ENCODE data around the gene KCND3. TPM values are rescaled to one million over a fixed set of nuclear protein-coding genes. Genes with fewer than 3 reads are reported as not detected.

Gene KCND3
- total RNA-seq, 4 donors from 2014 or later = 0.35 to 4.1 (median 0.90) TPM

DNA sequence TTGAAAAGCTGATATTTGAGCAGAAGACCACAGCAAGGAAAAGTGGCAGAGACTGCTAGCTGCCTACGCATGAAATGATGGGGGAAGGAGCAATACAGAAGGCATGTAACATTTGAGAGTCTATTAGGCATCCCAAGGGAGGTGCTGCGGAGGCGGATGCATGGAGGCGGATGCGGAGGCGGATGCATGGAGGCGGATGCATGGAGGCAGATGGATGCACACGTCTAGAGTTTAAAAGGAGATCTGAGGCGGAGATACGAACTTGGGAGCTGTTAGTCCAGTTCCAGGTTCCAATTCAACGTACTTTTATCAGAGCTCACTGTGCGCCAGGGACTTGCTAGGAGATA lies 234.5 kb downstream of the KCND3 start:
- Histone ChIP-seq H3K4me3 (peak overlapping the region; percentile 67 to 88 (median 82)), H3K9me3 (no peaks in the 10 kb centered on the region), H3K36me3 (peaks cover 0 to 7% (median 0%) of the 10 kb centered on the region in 3 donors), H3K27me3 (no peaks in the 10 kb centered on the region), H3K27ac (peak overlapping the region; percentile 80 to 91 (median 86)), H3K4me1 (peaks cover 0 to 28% (median 2%) of the 10 kb centered on the region in 4 donors)
- TF ChIP-seq, protein P1, sequence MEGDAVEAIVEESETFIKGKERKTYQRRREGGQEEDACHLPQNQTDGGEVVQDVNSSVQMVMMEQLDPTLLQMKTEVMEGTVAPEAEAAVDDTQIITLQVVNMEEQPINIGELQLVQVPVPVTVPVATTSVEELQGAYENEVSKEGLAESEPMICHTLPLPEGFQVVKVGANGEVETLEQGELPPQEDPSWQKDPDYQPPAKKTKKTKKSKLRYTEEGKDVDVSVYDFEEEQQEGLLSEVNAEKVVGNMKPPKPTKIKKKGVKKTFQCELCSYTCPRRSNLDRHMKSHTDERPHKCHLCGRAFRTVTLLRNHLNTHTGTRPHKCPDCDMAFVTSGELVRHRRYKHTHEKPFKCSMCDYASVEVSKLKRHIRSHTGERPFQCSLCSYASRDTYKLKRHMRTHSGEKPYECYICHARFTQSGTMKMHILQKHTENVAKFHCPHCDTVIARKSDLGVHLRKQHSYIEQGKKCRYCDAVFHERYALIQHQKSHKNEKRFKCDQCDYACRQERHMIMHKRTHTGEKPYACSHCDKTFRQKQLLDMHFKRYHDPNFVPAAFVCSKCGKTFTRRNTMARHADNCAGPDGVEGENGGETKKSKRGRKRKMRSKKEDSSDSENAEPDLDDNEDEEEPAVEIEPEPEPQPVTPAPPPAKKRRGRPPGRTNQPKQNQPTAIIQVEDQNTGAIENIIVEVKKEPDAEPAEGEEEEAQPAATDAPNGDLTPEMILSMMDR (IDR thresholded peaks at IDR 0.05) = no peak
- TF ChIP-seq POLR2A (IDR thresholded peaks at IDR 0.05) = no peak
- DNase-seq = peak; percentile 44 to 73 (median 65)

DNA sequence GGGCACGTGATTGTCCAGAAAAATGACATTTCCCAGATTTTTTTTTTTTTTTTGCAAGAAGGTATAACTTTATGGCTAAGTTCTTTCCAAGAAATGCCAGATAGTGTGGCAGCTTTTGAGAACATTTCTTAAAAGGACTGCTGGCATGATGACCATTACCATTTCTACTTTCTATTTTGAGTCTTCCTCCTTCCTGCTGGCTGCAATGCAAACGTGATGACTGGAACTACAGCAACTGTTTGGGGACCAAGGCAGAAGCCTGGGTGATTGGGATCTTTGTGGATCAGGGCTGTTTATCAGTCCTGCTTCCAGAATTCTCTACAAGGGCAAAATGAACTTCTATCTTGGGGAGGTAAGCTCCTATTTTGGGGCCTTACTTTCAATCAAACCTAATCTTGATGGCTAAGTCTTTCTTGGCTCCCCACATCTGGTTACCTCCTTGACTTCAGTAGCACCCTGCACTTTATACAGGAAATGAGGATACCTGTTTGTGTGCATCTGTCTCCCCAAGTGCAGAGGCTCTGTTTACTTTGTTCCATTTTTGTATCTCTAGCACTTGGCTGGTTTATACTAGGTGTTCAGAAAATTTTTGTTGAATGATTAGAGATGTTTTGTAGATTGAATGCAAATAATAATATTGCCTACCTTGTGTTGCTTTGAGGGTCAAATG lies 237.4 kb downstream of the KCND3 start:
- Histone ChIP-seq H3K9me3 (no peaks in the 10 kb centered on the region), H3K4me1 (peaks cover 0 to 15% (median 2%) of the 10 kb centered on the region in 4 donors), H3K36me3 (no peaks in the 10 kb centered on the region), H3K27ac (no peak overlapping the region), H3K27me3 (no peaks in the 10 kb centered on the region), H3K4me3 (no peak overlapping the region)
- no peak for TF ChIP-seq POLR2A (IDR thresholded peaks at IDR 0.05)
- TF ChIP-seq, protein P1 (IDR thresholded peaks at IDR 0.05) = no peak
- no peak for DNase-seq

- no peaks in the 10 kb centered on the region for H3K27me3 ChIP-seq
- H3K4me1 ChIP-seq = peaks cover 0 to 7% (median 2%) of the 10 kb centered on the region in 4 donors
- no peaks in the 10 kb centered on the region for H3K36me3 ChIP-seq
- H3K4me3 ChIP-seq = no peak overlapping the region
- DNase-seq = no peak
- no peak for TF ChIP-seq POLR2A (IDR thresholded peaks at IDR 0.05)
- TF ChIP-seq, protein P1 (IDR thresholded peaks at IDR 0.05) = no peak
- H3K9me3 ChIP-seq = no peaks in the 10 kb centered on the region
- no peak overlapping the region for H3K27ac ChIP-seq
Observed at GRCh38 chr1:111750856-111751255, 238.6 kb downstream of the KCND3 start.

DNA sequence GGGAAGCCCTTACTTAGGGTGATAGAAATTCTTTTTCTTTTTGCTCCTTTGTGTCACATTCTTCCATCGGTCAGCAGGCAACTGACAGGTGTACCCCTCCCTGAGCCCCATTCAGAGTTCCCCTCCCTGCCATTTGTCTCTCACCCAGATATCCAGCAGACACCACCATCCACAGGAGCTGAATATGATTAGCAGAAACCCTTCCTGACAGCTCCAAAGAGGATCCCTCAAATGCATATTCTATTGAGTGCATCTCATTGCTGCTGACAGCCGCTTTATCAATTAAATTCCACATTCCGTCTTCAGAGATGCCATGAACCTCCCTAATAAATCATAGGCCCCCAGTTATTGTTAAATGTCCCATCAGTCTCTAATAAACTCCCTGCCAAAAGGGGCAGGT lies 239.8 kb downstream of the KCND3 start:
- TF ChIP-seq, protein P1 (IDR thresholded peaks at IDR 0.05) = no peak
- TF ChIP-seq POLR2A (IDR thresholded peaks at IDR 0.05) = no peak
- H3K27ac ChIP-seq = no peak overlapping the region
- peaks cover 0 to 4% (median under 1%) of the 10 kb centered on the region in 4 donors for H3K4me1 ChIP-seq
- H3K27me3 ChIP-seq = no peaks in the 10 kb centered on the region
- no peaks in the 10 kb centered on the region for H3K36me3 ChIP-seq
- no peak for DNase-seq
- no peaks in the 10 kb centered on the region for H3K9me3 ChIP-seq
- H3K4me3 ChIP-seq = no peak overlapping the region

DNA sequence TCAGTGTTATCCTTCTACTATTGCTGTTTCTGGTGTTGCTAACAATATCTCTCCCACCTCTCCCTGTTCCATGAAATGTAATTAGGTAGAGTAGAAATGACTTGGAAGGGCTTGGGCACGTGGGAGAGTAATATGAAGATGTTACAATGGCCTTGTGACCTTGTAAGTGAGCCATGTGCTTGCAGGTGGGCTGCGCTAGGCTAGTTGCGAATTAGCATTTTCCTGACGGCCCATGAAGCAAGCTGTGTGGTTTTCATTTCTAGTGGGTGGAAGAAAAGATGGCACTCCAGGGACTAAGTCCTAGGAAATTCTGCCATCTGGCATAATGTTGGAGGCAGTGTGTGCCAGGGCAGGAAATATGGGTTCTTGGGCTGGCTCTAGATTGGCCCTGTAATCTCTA lies 241.5 kb downstream of the KCND3 start:
- H3K36me3 ChIP-seq = no peaks in the 10 kb centered on the region
- H3K27ac ChIP-seq = no peak overlapping the region
- H3K4me3 ChIP-seq = no peak overlapping the region
- no peaks in the 10 kb centered on the region for H3K9me3 ChIP-seq
- TF ChIP-seq POLR2A (IDR thresholded peaks at IDR 0.05) = no peak
- TF ChIP-seq, protein P1 (IDR thresholded peaks at IDR 0.05) = no peak
- no peak for DNase-seq
- H3K27me3 ChIP-seq = no peaks in the 10 kb centered on the region
- no peaks in the 10 kb centered on the region for H3K4me1 ChIP-seq

Data from Peyer's patch (tissue), 4 donors.